WTC11 (cell line): Measurements from ENCODE around the gene LRRC4B. TPM values are rescaled to one million over a fixed set of nuclear protein-coding genes. Genes with fewer than 3 reads are reported as not detected.

Experiments
- ATAC-seq: fragments of 200-7000 bp; cut with Tn5 transposase; 2 replicates; pipeline ENCODE4 v1.10.0; 2021; ENCODE audit warnings: mild to moderate bottlenecking, moderate library complexity
- CTCF ChIA-PET: fragments of 300-600 bp; sonication (Branson Sonifier 250); formaldehyde crosslinking; loops from one replicate; lab custom pipeline; 2021; ENCODE audit warnings: antibody characterized with exemption; lab: Charles Lee
- POLR2A ChIA-PET: fragments of 350-600 bp; sonication (Branson Sonifier 250); formaldehyde crosslinking; loops from one replicate; lab custom pipeline; 2021; ENCODE audit warnings: antibody characterized with exemption; lab: Charles Lee
- DNase-seq: peaks from one replicate; pipeline ENCODE4 v3.0.0; 2021; ENCODE audit warnings: low spot score
- H3K27ac Mint-ChIP-seq: 2 replicates; pipeline ENCODE4 v1.8.0; 2021; ENCODE audit warnings: mixed read lengths
- H3K27me3 Mint-ChIP-seq: 2 replicates; pipeline ENCODE4 v1.8.0; 2021; ENCODE audit warnings: low read depth, mild to moderate bottlenecking, moderate library complexity, mixed read lengths
- H3K36me3 Mint-ChIP-seq: 2 replicates; pipeline ENCODE4 v1.8.0; 2021; ENCODE audit warnings: mixed read lengths
- H3K4me1 Mint-ChIP-seq: 2 replicates; pipeline ENCODE4 v1.8.0; 2022; ENCODE audit warnings: mixed read lengths
- H3K4me3 Mint-ChIP-seq: 2 replicates; pipeline ENCODE4 v1.8.0; 2021; ENCODE audit warnings: mild to moderate bottlenecking, moderate library complexity, mixed read lengths
- H3K9me3 Mint-ChIP-seq: 2 replicates; pipeline ENCODE4 v1.8.0; 2021; ENCODE audit warnings: mixed read lengths
- ARID4B ChIP-seq: sonication (generic); formaldehyde crosslinking; IDR thresholded peaks from 2 replicates; pipeline ENCODE4 v1.8.0; 2023; ENCODE audit warnings: missing genetic modification reagents, mild to moderate bottlenecking, borderline replicate concordance
- CREB1 ChIP-seq: sonication (generic); formaldehyde crosslinking; IDR thresholded peaks from 2 replicates; pipeline ENCODE4 v1.8.0; 2023; ENCODE audit warnings: mild to moderate bottlenecking, missing genetic modification reagents
- CREM ChIP-seq: sonication (generic); formaldehyde crosslinking; IDR thresholded peaks from 2 replicates; pipeline ENCODE4 v1.8.1; 2022; ENCODE audit warnings: mild to moderate bottlenecking, missing genetic modification reagents, moderate library complexity
- E2F5 ChIP-seq: sonication (generic); formaldehyde crosslinking; IDR thresholded peaks from 2 replicates; pipeline ENCODE4 v1.8.1; 2022; ENCODE audit warnings: mild to moderate bottlenecking, moderate library complexity, missing genetic modification reagents
- EMX1 ChIP-seq: fragments of 250-450 bp; sonication (Bioruptor Pico); IDR thresholded peaks from 2 replicates; pipeline ENCODE4 v1.8.0; 2021; ENCODE audit warnings: mild to moderate bottlenecking
- ETV6 ChIP-seq: sonication (generic); formaldehyde crosslinking; IDR thresholded peaks from 2 replicates; pipeline ENCODE4 v1.8.1; 2022; ENCODE audit warnings: mild to moderate bottlenecking, missing genetic modification reagents
- FOXK1 ChIP-seq: sonication (generic); formaldehyde crosslinking; IDR thresholded peaks from 2 replicates; pipeline ENCODE4 v1.8.0; 2022; ENCODE audit warnings: mild to moderate bottlenecking, moderate library complexity, missing genetic modification reagents
- GABPB1 ChIP-seq: sonication (generic); formaldehyde crosslinking; IDR thresholded peaks from 2 replicates; pipeline ENCODE4 v1.8.1; 2023; ENCODE audit warnings: mild to moderate bottlenecking, missing genetic modification reagents
- NR2C2 ChIP-seq: sonication (generic); formaldehyde crosslinking; IDR thresholded peaks from 2 replicates; pipeline ENCODE4 v1.8.0; 2022; ENCODE audit warnings: mild to moderate bottlenecking, missing genetic modification reagents
- SMAD3 ChIP-seq: sonication (generic); formaldehyde crosslinking; IDR thresholded peaks from 2 replicates; pipeline ENCODE4 v1.8.0; 2022; ENCODE audit warnings: missing genetic modification reagents, mild to moderate bottlenecking, borderline replicate concordance
- SOX15 ChIP-seq: fragments of 250-450 bp; sonication (Bioruptor Pico); IDR thresholded peaks from 2 replicates; pipeline ENCODE4 v1.9.0; 2021; ENCODE audit warnings: mild to moderate bottlenecking
- SP1 ChIP-seq: sonication (generic); formaldehyde crosslinking; conservative IDR thresholded peaks from 2 replicates; pipeline ENCODE4 v1.8.1; 2022; ENCODE audit warnings: missing genetic modification reagents
- STAT6 ChIP-seq: sonication (generic); formaldehyde crosslinking; conservative IDR thresholded peaks from 2 replicates; pipeline ENCODE4 v1.8.1; 2023; ENCODE audit warnings: mild to moderate bottlenecking, low read depth, missing genetic modification reagents, moderate library complexity
- USF1 ChIP-seq: sonication (generic); formaldehyde crosslinking; IDR thresholded peaks from 2 replicates; pipeline ENCODE4 v1.8.0; 2022; ENCODE audit warnings: mild to moderate bottlenecking, missing genetic modification reagents
- USF2 ChIP-seq: sonication (generic); formaldehyde crosslinking; IDR thresholded peaks from 2 replicates; pipeline ENCODE4 v1.8.1; 2023; ENCODE audit warnings: mild to moderate bottlenecking, missing genetic modification reagents, moderate library complexity
- ZBTB21 ChIP-seq: sonication (generic); formaldehyde crosslinking; IDR thresholded peaks from 2 replicates; pipeline ENCODE4 v1.8.1; 2023; ENCODE audit warnings: mild to moderate bottlenecking, missing genetic modification reagents, borderline replicate concordance
- ZMAT4 ChIP-seq: fragments of 250-450 bp; sonication (Bioruptor Pico); IDR thresholded peaks from 2 replicates; pipeline ENCODE4 v1.9.0; 2021; ENCODE audit warnings: mild to moderate bottlenecking
- ZNF138 ChIP-seq: sonication (generic); formaldehyde crosslinking; conservative IDR thresholded peaks from 2 replicates; pipeline ENCODE4 v1.8.1; 2022; ENCODE audit warnings: mild to moderate bottlenecking, moderate library complexity, missing genetic modification reagents
- ZNF219 ChIP-seq: sonication (generic); formaldehyde crosslinking; IDR thresholded peaks from 2 replicates; pipeline ENCODE4 v1.8.0; 2023; ENCODE audit warnings: missing genetic modification reagents, mild to moderate bottlenecking, borderline replicate concordance
- ZNF281 ChIP-seq: sonication (generic); formaldehyde crosslinking; IDR thresholded peaks from 2 replicates; pipeline ENCODE4 v1.8.0; 2023; ENCODE audit warnings: mild to moderate bottlenecking, missing genetic modification reagents
- ZSCAN18 ChIP-seq: fragments of 250-450 bp; sonication (Bioruptor Pico); IDR thresholded peaks from 2 replicates; pipeline ENCODE4 v2.1.2; 2022; ENCODE audit warnings: mild to moderate bottlenecking, moderate library complexity
- total RNA-seq: library from RNA; stranded (reverse); gene quantifications from 3 replicates; pipeline ENCODE4 v1.2.3, GENCODE V29; 2021

The LRRC4B gene
- total RNA-seq, 1 experiment from 2014 or later = 10.0 TPM

- Mint-ChIP-seq H3K36me3 (no peaks in the 10 kb centered on the region), H3K4me3 (peak within 1 kb of the TSS; percentile 82), H3K27me3 (peaks cover 45% of the 10 kb centered on the region), H3K4me1 (peaks cover 14% of the 10 kb centered on the region), H3K27ac (peak within 1 kb of the TSS; percentile 95), H3K9me3 (no peaks in the 10 kb centered on the region)
- peak; percentile 89 for ATAC-seq
- peak; percentile 96 for DNase-seq
- ChIA-PET POLR2A (interaction anchor here (0.7 to 1.0 kb wide), 4 partner anchors 15 to 210 kb away, joined by 3 to 4 read pairs (median 3); no protein-coding TSS in a partner anchor), CTCF (interaction anchor here (0.8 to 3.4 kb wide), 18 partner anchors 10 to 364 kb away, joined by 3 to 23 read pairs (median 4); partner anchors contain the start of genes C19orf81, CLEC11A and KCNC3)
- TF ChIP-seq CREB1 (CRISPR knock-in tag) (0 out of 2 replicates have a peak, but pooled peaks have one; percentile 45), ZNF138 (CRISPR knock-in tag) (no peak), NR2C2 (CRISPR knock-in tag) (no peak), ZSCAN18 (CRISPR knock-in tag) (no peak), SP1 (CRISPR knock-in tag) (peak; percentile 80; the same call in 1 of the 2 replicates), SMAD3 (CRISPR knock-in tag) (peak; percentile 68; the same call in 1 of the 2 replicates), ZNF219 (peak; percentile 22; the same call in 1 of the 2 replicates), FOXK1 (CRISPR knock-in tag) (peak; percentile 74), USF1 (CRISPR knock-in tag) (peak; percentile 74; the same call in 1 of the 2 replicates), CREM (CRISPR knock-in tag) (peak; percentile 98), ETV6 (CRISPR knock-in tag) (peak; percentile 76), EMX1 (CRISPR knock-in tag) (no peak), E2F5 (CRISPR knock-in tag) (peak; percentile 41; the same call in 1 of the 2 replicates), ZMAT4 (CRISPR knock-in tag) (peak; percentile 67; the same call in 1 of the 2 replicates), STAT6 (CRISPR knock-in tag) (no peak), SOX15 (no peak), ARID4B (CRISPR knock-in tag) (0 out of 2 replicates have a peak, but pooled peaks have one; percentile 75), ZBTB21 (CRISPR knock-in tag) (peak; percentile 100), ZNF281 (CRISPR knock-in tag) (peak; percentile 58; the same call in 1 of the 2 replicates), GABPB1 (CRISPR knock-in tag) (peak; percentile 64; the same call in 1 of the 2 replicates), USF2 (CRISPR knock-in tag) (peak; percentile 74)
These were observed 57.0 kb downstream of the LRRC4B start, which contains the start of gene JOSD2 for GRCh38 chr19:50511069-50511822. Gene JOSD2, minus strand, starts transcription at chr19:50511191. Its CDS starts 760 bp downstream, at chr19:50510431.
